Endothelial cell of umbilical vein (primary cell): Measurements from ENCODE around the gene MTREX.

ENCODE experiments used
- EZH2 ChIP-seq: IDR thresholded peaks from 2 replicates; pipeline ENCODE4 v1.6.1; 2012; ENCODE audit warnings: borderline replicate concordance, low read depth, mild to moderate bottlenecking, moderate library complexity, low read length, inconsistent platforms; ENCODE audit not compliant: severe bottlenecking
- GATA2 ChIP-seq: IDR thresholded peaks from 2 replicates; pipeline ENCODE4 v1.7.0; 2011; ENCODE audit warnings: low read depth, mild to moderate bottlenecking, moderate library complexity, mixed read lengths, low read length; ENCODE audit not compliant: insufficient read length, insufficient read depth
- JUN ChIP-seq: IDR thresholded peaks from 2 replicates; pipeline ENCODE4 v1.6.1; 2011; ENCODE audit warnings: borderline replicate concordance, low read depth; ENCODE audit not compliant: insufficient read length, insufficient read depth
- MYC ChIP-seq: IDR thresholded peaks from one replicate; pipeline ENCODE4 v1.6.1; 2011; ENCODE audit warnings: mild to moderate bottlenecking, low read depth, low read length
- POLR2A ChIP-seq: IDR thresholded peaks from 2 replicates; pipeline ENCODE4 v1.6.1; 2012; ENCODE audit warnings: low read depth, mild to moderate bottlenecking, control low read depth, low read length
- POLR2AphosphoS5 ChIP-seq: IDR thresholded peaks from 2 replicates; pipeline ENCODE4 v1.6.1; 2012; ENCODE audit warnings: low read depth, mild to moderate bottlenecking, control low read depth, low read length, moderate library complexity; ENCODE audit not compliant: insufficient read depth
- TF ChIP-seq, protein P1 (sequence below), 2 donors: IDR thresholded peaks; 1 replicate in 1 of 2; 2 replicates in 1 of 2; pipeline ENCODE4 v1.5.1; 2011; ENCODE audit warnings: low read length in 2 of 2, mild to moderate bottlenecking in 2 of 2, moderate library complexity in 2 of 2, control low read depth in 1 of 2, inconsistent platforms in 1 of 2, low read depth in 1 of 2; ENCODE audit not compliant: insufficient read depth in 1 of 2; ENCODE audit errors: extremely low read depth in 1 of 2

DNA sequence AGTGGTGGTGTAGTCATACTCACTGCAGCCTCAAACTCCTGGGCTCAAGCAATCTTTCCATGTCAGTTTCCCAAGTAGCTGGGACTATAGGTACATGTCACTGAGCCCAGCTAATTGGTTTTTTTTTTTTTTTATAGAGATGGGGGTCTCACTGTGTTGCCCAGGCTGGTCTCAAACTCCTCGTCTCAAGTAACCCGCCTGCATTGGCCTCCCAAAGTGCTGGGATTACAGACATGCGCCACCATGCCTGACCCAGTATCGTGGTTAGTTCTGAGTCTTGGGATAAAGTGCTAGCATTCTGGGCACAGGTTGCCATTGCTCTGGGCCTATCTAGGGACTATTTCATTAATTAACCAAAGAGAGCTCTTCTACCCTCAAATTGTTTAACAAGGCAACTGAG lies 118.7 kb downstream of the MTREX start:
- TF ChIP-seq, protein P1, sequence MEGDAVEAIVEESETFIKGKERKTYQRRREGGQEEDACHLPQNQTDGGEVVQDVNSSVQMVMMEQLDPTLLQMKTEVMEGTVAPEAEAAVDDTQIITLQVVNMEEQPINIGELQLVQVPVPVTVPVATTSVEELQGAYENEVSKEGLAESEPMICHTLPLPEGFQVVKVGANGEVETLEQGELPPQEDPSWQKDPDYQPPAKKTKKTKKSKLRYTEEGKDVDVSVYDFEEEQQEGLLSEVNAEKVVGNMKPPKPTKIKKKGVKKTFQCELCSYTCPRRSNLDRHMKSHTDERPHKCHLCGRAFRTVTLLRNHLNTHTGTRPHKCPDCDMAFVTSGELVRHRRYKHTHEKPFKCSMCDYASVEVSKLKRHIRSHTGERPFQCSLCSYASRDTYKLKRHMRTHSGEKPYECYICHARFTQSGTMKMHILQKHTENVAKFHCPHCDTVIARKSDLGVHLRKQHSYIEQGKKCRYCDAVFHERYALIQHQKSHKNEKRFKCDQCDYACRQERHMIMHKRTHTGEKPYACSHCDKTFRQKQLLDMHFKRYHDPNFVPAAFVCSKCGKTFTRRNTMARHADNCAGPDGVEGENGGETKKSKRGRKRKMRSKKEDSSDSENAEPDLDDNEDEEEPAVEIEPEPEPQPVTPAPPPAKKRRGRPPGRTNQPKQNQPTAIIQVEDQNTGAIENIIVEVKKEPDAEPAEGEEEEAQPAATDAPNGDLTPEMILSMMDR (IDR thresholded peaks at IDR 0.05; ENCODE audit: extremely low read depth in 1 of 2, insufficient read depth in 1 of 2, low read depth in 1 of 2, low read length in 2 of 2) = no peak
- TF ChIP-seq EZH2 = no peak
- no peak for TF ChIP-seq POLR2A
- no peak for TF ChIP-seq GATA2
- TF ChIP-seq POLR2AphosphoS5 = no peak
- no peak for TF ChIP-seq JUN
- no peak for TF ChIP-seq MYC
